ENCODE measurements around the gene LOXHD1.

DNA sequence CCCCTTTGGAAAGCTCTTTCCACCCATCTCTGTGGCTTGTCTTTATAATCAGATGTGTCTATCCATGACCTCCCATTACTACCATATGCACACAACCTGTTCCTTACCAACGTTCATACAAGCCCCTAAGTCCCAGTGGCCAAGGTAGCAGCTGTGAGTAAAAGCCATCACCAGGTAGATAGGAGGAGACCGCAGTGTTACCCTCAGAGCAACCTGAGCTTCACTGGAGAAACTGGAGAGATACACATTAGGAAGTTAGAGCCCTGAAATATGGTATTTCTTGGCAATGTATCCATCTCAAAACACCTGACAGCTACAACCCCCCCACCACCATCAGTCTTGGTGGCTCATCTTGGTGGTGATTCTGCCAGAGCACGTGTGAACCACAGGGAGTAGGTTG lies 26.0 kb downstream of the LOXHD1 start:
- TF ChIP-seq, protein P1, sequence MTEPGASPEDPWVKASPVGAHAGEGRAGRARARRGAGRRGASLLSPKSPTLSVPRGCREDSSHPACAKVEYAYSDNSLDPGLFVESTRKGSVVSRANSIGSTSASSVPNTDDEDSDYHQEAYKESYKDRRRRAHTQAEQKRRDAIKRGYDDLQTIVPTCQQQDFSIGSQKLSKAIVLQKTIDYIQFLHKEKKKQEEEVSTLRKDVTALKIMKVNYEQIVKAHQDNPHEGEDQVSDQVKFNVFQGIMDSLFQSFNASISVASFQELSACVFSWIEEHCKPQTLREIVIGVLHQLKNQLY (CRISPR knock-in tag; IDR thresholded peaks at IDR 0.05), result no peak
- TF ChIP-seq CTCF (IDR thresholded peaks at IDR 0.05) (no peak), CREM (CRISPR knock-in tag; IDR thresholded peaks at IDR 0.05) (no peak), SP1 (CRISPR knock-in tag; conservative IDR thresholded peaks at IDR 0.05) (no peak), CREB1 (CRISPR knock-in tag; IDR thresholded peaks at IDR 0.05) (no peak), PRDM15 (CRISPR knock-in tag; IDR thresholded peaks at IDR 0.05) (no peak), SMAD3 (CRISPR knock-in tag; IDR thresholded peaks at IDR 0.05; ENCODE audit: borderline replicate concordance) (no peak), ZNF263 (CRISPR knock-in tag; IDR thresholded peaks at IDR 0.05; ENCODE audit: low read depth) (no peak)
- TF ChIP-seq, protein P2, sequence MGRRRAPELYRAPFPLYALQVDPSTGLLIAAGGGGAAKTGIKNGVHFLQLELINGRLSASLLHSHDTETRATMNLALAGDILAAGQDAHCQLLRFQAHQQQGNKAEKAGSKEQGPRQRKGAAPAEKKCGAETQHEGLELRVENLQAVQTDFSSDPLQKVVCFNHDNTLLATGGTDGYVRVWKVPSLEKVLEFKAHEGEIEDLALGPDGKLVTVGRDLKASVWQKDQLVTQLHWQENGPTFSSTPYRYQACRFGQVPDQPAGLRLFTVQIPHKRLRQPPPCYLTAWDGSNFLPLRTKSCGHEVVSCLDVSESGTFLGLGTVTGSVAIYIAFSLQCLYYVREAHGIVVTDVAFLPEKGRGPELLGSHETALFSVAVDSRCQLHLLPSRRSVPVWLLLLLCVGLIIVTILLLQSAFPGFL (CRISPR knock-in tag; IDR thresholded peaks at IDR 0.05; ENCODE audit: borderline replicate concordance), result no peak
- TF ChIP-seq, protein P3, sequence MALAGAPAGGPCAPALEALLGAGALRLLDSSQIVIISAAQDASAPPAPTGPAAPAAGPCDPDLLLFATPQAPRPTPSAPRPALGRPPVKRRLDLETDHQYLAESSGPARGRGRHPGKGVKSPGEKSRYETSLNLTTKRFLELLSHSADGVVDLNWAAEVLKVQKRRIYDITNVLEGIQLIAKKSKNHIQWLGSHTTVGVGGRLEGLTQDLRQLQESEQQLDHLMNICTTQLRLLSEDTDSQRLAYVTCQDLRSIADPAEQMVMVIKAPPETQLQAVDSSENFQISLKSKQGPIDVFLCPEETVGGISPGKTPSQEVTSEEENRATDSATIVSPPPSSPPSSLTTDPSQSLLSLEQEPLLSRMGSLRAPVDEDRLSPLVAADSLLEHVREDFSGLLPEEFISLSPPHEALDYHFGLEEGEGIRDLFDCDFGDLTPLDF (CRISPR knock-in tag; IDR thresholded peaks at IDR 0.05), result no peak
- TF ChIP-seq, protein P4, sequence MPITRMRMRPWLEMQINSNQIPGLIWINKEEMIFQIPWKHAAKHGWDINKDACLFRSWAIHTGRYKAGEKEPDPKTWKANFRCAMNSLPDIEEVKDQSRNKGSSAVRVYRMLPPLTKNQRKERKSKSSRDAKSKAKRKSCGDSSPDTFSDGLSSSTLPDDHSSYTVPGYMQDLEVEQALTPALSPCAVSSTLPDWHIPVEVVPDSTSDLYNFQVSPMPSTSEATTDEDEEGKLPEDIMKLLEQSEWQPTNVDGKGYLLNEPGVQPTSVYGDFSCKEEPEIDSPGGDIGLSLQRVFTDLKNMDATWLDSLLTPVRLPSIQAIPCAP (CRISPR knock-in tag; IDR thresholded peaks at IDR 0.05), result no peak
- TF ChIP-seq, protein P5, sequence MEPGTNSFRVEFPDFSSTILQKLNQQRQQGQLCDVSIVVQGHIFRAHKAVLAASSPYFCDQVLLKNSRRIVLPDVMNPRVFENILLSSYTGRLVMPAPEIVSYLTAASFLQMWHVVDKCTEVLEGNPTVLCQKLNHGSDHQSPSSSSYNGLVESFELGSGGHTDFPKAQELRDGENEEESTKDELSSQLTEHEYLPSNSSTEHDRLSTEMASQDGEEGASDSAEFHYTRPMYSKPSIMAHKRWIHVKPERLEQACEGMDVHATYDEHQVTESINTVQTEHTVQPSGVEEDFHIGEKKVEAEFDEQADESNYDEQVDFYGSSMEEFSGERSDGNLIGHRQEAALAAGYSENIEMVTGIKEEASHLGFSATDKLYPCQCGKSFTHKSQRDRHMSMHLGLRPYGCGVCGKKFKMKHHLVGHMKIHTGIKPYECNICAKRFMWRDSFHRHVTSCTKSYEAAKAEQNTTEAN (CRISPR knock-in tag; IDR thresholded peaks at IDR 0.05), result no peak
